CD1c-positive myeloid dendritic cell (primary cell): ENCODE results near the gene CDH8.

Experiments
- DNase-seq: peaks from one replicate; pipeline ENCODE4 v3.0.0-alpha.2; 2016; ENCODE audit errors: extremely low spot score

The CDH8 gene

GRCh38 chr16:61645561-61645960 is 390.7 kb downstream of the CDH8 start:
- no peak for DNase-seq

DNA sequence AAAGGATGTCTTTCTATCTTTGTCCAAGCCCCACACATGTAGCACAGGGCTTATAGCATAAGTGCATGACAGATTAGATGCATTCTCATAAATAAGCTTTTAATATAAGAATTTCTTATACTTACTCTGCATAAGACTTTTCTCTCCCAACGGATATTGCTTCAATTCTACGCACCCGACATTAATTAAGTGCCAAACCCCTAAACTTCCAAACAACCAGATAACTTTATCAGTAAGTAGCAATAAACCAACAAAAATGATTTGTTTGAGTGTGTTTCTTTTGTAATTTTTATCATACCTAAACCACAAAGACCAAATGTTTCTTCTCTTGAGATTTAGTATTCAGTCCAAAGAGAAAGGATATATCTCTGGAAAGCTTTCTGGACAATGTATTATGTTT is 391.5 kb downstream of the CDH8 start:
- no peak for DNase-seq

DNA sequence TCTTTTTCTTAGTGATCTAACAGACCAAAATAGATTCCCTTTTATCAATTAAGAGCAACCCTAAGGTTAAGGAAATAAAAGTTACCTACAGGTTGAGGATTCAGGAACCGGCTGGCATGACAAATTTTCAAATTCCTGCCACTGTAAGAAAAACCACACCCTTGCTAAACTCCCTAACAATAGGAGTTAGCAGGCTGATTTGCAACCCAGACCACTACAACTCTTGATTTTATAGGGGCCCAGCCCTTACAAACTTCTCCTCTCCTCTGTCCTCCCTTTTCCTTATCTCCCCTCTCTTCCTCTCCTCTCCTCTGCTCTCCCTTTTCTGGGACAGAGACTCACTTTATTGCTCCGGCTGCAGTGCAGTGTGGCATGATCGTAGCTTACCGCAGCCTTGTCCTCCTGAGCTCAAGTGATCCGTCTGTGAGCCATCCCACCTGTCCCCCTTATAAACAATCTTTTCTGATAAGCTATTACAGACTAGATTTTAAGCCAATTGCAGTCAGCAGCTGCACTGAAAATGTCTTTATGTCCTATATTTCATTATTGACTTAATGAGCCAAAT is 418.9 kb downstream of the CDH8 start:
- DNase-seq = no peak

- no peak for DNase-seq
These were observed 420.1 kb downstream of the CDH8 start for GRCh38 chr16:61616088-61616487.

DNA sequence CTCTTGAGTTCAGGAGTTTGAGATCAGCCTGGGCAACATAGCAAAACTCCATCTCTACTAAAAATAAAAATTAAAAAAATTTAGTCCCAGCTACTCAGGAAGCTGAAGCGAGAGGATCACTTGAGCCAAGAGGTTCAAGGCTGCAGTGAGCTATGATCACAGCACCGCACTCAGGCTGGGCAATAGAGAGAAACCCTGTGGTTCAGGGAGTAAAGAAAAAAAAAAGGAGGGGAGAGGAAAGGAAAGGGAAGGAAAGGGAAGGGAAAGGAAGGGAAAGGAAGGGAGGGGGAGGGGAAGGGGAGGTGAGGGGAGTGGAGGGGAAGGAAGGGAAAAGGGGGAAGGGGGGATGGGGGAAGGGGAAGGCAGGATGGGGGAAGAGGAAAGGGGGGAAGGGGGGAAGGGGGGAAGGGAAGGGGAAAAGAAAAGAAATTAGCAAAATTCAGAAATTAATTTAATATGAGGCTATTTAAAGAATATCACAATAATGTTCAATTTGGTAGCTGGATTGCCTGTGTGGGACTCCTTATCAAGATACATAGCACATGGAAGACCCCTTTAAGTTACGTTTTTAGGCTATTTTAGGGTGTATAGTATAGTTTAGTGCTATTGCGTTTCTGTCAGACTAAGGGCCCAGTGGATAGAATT is 424.3 kb downstream of the CDH8 start:
- DNase-seq = no peak

GRCh38 chr16:61606581-61606980 is 429.7 kb downstream of the CDH8 start:
- DNase-seq = no peak
